CD4-positive, alpha-beta T cell treated with Interleukin-1 beta for 1 hour (primary cell): Measurements from ENCODE around the gene ZBTB49.
"Not testable (repeated sequence)": the region's sequence is repeated elsewhere in the genome, so short reads cannot be mapped to it uniquely, and the experiment has no call there.

Source experiments
- DNase-seq, 2 donors: peaks; one replicate each; pipeline ENCODE4 v3.0.0-alpha.2; 2020 to 2022

Gene ZBTB49

GRCh38 chr4:4289941-4290850, at the start of gene ZBTB49, which contains the start of gene LYAR:
Gene ZBTB49, plus strand, starts transcription at chr4:4290251. Its CDS starts 9,695 bp downstream, at chr4:4299946.
Gene LYAR, minus strand, starts transcription at chr4:4290154. Its CDS starts 6,412 bp downstream, at chr4:4283742.
- DNase-seq = peak; percentile 95 to 98

GRCh38 chr4:4245172-4245571, 44.9 kb upstream of the ZBTB49 start:
- no peak for DNase-seq

- DNase-seq = peak in 1 of 2 donors; percentile 21
Observed at GRCh38 chr4:4247696-4248028, 42.4 kb upstream of the ZBTB49 start.

GRCh38 chr4:4248029-4248884, 41.8 kb upstream of the ZBTB49 start, which contains the start of gene TMEM128:
Gene TMEM128, minus strand, starts transcription at chr4:4248223. Its CDS starts 21 bp downstream, at chr4:4248202.
- DNase-seq = peak; percentile 92 to 93

- no peak for DNase-seq
Observed at GRCh38 chr4:4248885-4249203, 41.2 kb upstream of the ZBTB49 start.

GRCh38 chr4:4249342-4249741, 40.7 kb upstream of the ZBTB49 start:
- not testable (repeated sequence) for DNase-seq

- DNase-seq = no peak
Observed at GRCh38 chr4:4249866-4250265, 40.2 kb upstream of the ZBTB49 start.

GRCh38 chr4:4254199-4254598, 35.9 kb upstream of the ZBTB49 start:
- DNase-seq = no peak

- no peak for DNase-seq
Observed at GRCh38 chr4:4254666-4255065, 35.4 kb upstream of the ZBTB49 start.

- DNase-seq = no peak
Observed at GRCh38 chr4:4256799-4257198, 33.3 kb upstream of the ZBTB49 start.

GRCh38 chr4:4257705-4258104, 32.3 kb upstream of the ZBTB49 start:
- DNase-seq = not testable (repeated sequence)

- no peak for DNase-seq
Observed at GRCh38 chr4:4259484-4260100, 30.5 kb upstream of the ZBTB49 start.

- peak; percentile 7 to 78 for DNase-seq
Observed at GRCh38 chr4:4260185-4260751, 29.8 kb upstream of the ZBTB49 start.

- DNase-seq = peak in 1 of 2 donors; percentile 30
Observed at GRCh38 chr4:4267981-4268380, 22.1 kb upstream of the ZBTB49 start.

- no peak for DNase-seq
Observed at GRCh38 chr4:4268776-4269175, 21.3 kb upstream of the ZBTB49 start.

- DNase-seq = peak; percentile 51 to 71
Observed at GRCh38 chr4:4269331-4269731, 20.7 kb upstream of the ZBTB49 start.

- peak; percentile 68 to 69 for DNase-seq
Observed at GRCh38 chr4:4269856-4270255, 20.2 kb upstream of the ZBTB49 start.

GRCh38 chr4:4270529-4270928, 19.5 kb upstream of the ZBTB49 start:
- peak in 1 of 2 donors; percentile 21 for DNase-seq

- no peak for DNase-seq
Observed at GRCh38 chr4:4271912-4272311, 18.1 kb upstream of the ZBTB49 start.

GRCh38 chr4:4274226-4274625, 15.8 kb upstream of the ZBTB49 start:
- DNase-seq = no peak

- no peak for DNase-seq
Observed at GRCh38 chr4:4277531-4277930, 12.5 kb upstream of the ZBTB49 start.

GRCh38 chr4:4281787-4282186, 8.3 kb upstream of the ZBTB49 start:
- no peak for DNase-seq
